Adrenal gland (tissue), 5 donors: Measurements from ENCODE around the gene ARID5A.

ENCODE experiments used
- POLR2A ChIP-seq, 2 donors: fragments of 450-650 bp; IDR thresholded peaks; one replicate each; pipeline ENCODE4 v1.6.1; 2017; ENCODE audit warnings: antibody characterized with exemption in 2 of 2, mild to moderate bottlenecking in 2 of 2, moderate library complexity in 1 of 2
- TF ChIP-seq, protein P1 (sequence below), 6 experiments: fragments of 450-650 bp in 4 of 6; fragments of 200-600 bp in 2 of 6; sonication (generic) in 1 of 6; IDR thresholded peaks; 1 replicate in 5 of 6; 2 replicates in 1 of 6; pipeline versions ENCODE4 v1.5.1 to v1.8.0; 2016 to 2021; ENCODE audit warnings: antibody characterized with exemption in 6 of 6, mild to moderate bottlenecking in 2 of 6, moderate library complexity in 1 of 6
- donor health status: DM: no; HTN: no; CAD: no.

DNA sequence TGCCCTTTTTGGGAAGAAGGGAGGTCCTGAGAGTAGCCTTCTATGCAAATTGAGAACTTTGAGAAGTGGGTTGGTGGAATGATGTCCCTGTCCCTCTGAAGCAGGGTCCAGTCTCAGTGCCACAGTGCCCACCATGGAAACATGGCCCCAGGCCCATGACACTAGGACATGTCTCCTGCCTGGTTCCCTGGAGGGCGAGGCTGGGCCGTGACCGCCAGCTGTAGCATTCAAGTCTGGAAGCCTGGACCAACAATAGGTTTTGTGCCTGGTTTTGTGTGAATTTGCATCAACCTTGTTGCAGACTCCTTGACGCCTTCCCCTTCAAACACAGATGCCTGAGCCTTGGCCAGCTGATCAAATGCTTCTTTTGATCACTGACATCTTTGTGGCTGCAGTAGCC, 27.5 kb downstream of the ARID5A start:
- TF ChIP-seq, protein P1, sequence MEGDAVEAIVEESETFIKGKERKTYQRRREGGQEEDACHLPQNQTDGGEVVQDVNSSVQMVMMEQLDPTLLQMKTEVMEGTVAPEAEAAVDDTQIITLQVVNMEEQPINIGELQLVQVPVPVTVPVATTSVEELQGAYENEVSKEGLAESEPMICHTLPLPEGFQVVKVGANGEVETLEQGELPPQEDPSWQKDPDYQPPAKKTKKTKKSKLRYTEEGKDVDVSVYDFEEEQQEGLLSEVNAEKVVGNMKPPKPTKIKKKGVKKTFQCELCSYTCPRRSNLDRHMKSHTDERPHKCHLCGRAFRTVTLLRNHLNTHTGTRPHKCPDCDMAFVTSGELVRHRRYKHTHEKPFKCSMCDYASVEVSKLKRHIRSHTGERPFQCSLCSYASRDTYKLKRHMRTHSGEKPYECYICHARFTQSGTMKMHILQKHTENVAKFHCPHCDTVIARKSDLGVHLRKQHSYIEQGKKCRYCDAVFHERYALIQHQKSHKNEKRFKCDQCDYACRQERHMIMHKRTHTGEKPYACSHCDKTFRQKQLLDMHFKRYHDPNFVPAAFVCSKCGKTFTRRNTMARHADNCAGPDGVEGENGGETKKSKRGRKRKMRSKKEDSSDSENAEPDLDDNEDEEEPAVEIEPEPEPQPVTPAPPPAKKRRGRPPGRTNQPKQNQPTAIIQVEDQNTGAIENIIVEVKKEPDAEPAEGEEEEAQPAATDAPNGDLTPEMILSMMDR (IDR thresholded peaks at IDR 0.05): no peak
- no peak for TF ChIP-seq POLR2A (IDR thresholded peaks at IDR 0.05)
